ENCODE results near the gene NKAIN4.

The NKAIN4 gene

DNA sequence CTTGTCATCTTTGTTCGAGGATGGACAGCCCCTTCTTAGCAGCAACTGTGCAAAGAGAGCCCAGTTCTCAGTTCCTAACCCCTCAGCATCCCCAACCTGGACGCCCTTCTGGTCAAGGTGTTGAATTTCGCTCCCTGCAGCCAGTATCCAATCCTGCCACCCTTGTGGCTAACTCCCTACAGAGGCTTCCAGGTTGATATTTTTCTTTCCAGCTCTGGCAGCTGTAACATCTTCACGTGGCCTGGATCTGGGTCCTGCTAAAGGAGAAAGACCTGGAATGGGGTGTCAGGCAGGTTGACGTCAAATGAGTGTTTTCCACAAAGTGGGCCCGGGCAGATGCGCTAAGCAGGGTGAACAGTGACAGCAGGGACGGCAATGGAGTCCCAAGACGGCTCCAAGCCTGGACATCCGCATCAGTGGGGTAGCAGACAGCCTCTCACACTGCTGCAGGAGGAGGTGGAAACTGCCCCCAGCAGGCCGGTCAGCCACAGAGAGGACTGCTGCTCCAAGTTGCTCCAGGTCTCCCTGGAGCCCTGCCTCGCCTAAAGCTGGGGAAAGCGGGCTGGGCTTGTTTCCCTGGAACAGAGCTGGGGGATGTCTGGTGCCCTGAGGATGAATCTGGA lies 37.3 kb downstream of the NKAIN4 start:
- DNase-seq: no peak

DNA sequence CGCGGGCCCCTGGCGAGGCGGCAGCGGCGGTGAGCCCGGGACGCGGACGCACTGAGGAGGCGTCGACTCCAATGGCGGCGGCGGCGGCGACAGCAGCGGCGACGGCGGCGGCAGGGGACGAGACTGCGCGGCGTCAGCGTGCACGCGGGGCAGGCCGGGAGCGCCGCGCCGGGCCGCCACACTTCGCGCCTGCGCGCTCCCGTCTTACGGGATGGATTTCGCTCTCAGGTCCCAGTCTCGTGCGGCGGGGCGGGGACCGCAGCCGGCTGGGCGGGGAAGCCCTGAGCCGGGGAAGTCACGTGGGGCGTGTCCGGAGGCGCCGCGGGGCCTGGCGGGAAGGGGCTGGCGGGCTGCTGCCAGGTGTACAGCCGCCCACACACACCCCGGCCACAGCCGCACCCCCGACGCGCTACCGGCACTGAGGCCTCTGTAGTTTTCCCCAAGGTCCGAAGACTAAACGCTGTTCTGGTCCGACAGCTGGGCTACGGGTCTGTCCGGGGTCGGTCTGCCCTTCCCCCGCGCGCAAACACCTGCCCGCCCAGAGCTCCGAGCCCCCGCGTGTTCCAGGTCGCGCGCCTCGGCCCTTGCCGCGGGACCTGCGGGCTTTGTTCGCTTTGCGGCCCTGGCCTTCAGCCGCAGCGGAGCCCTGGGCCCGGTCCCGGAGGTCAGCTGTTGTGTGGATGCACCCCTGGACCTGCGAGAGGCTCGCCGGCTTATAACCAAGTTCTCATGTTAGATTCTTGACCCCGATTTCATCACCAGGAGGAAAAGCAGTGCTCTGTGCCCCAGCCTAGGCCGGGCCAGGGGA lies 38.0 kb downstream of the NKAIN4 start, which contains the start of gene YTHDF1:
Gene YTHDF1, minus strand, starts transcription at position 91 of the 808 bp plus-strand sequence. CDS start 239 bp downstream, outside the sequence.
- DNase-seq: peak; percentile 97

DNA sequence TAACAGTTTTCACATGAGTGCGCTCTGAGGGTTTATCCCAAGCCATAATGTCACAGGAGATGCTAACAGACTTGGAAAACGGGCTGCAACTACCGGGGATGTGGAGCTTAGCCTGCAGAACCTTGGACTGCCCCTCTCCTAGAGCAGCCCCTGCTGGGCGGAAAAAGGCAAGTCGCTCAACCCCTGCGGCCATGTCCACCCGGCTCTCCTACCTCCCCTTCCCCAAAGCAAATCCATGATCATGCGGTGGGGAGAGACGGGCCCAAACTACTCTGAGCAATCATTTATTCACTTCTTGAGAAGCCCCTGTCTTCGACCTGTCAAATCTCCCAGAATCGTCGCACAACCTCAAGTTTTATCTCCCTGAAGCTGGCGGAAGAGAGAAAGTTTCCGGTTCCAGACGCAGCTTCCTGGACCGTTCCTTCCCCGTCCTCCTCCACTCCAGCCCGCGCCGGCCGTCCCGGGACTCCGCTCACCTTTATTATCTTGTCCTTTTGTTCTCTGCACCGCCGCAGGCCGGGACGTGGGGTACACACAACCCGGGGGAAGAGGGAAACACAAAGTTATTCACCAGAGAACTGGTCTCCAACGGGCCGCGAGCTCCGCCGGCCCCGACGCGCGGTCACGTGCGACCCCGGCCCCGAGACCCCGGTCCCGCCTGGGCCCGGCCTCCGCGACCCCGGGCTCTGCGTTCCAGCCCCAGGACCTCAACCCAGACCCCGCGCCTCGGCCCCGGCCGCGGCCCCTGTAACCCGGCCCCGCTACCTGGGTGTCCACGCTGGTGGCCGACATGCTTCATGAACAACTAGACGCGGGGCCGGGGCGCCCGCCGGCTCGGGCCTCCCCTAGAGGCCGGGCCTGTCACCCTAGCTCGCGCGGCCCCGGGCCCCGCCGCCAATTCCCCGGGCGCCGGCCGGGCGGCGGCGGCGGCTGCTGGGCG lies 38.9 kb downstream of the NKAIN4 start:
- DNase-seq: peak; percentile 8

DNA sequence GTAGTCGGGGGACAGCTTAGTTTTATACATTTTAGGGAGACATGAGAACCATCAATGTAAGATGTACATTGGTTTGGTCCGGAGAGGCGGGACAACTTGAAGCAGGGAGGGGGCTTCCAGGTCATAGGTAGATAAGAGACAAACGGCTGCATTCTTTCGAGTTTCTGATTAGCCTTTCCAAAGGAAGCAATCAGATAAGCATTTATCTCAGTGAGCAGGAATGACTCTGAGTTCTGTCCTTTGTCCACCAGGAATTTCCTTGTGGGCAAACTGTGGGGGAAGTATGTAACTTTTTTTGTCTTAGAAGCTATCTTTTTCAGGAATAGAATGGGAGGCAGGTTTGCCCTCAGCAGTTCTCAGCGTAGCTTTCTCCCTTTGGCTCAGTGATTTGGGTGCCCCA lies 39.7 kb downstream of the NKAIN4 start:
- no peak for DNase-seq

DNA sequence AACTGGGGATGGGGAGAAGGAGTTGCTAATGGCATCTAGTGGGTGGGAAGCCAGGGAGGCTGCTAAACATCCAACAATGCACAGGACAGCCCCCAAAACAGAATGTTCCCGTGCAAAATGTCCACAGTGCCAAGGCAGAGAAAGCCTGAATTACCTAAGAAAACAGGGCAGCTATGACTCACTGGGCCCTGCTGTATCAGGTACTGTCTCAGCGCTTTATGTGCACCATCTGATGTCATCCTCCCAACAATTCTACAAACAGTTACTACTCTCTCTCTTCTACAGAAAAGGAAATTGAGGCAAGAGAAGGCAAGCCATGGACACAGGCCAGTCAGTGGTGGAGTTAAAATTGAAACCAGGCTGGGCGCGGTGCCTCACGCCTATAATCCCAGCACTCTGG lies 41.5 kb downstream of the NKAIN4 start:
- no peak for DNase-seq

DNA sequence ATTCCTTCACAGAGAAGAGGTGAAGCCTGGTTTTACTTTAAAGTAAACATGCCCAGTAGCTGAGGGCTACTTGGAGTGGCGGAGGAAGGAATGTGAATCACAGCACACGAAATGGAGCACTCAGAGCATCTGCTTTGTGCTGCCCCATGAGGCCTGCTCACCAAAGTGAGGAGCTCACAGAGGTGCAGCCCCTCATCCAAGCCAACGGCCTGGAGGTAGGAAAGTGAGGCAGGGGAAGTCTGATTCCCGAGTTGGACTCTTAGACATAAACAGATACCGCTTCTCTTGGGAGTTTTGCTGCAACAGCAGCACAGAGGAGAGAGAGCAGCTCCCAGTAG lies 41.9 kb downstream of the NKAIN4 start:
- no peak for DNase-seq

DNA sequence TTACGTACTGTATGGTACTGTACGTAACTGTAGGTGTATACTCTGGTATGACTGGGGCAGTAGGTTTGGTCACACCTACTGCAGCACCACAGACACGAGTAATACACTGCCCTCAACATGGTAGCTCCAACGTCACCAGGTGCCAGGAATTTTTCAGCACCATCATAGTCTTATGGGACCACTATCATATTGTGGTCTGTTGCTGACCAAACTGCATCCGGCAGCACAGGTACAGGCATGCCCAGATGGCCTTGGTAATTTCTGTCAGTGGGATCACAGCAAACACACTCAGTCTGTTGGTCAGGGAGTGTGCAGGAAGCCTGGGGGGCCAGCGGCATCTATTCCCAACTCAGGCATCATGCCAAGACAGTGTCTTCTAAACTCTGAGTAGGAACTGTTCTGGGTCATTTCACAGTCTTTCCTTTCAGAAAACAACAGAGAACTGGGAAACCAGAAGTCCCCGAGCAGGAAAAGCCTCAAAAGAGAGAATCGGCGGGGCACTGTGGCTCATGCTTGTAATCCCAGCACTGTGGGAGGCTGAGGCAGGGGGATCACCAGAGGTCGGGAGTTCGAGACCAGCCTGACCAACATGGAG lies 44.2 kb downstream of the NKAIN4 start:
- DNase-seq: no peak

DNA sequence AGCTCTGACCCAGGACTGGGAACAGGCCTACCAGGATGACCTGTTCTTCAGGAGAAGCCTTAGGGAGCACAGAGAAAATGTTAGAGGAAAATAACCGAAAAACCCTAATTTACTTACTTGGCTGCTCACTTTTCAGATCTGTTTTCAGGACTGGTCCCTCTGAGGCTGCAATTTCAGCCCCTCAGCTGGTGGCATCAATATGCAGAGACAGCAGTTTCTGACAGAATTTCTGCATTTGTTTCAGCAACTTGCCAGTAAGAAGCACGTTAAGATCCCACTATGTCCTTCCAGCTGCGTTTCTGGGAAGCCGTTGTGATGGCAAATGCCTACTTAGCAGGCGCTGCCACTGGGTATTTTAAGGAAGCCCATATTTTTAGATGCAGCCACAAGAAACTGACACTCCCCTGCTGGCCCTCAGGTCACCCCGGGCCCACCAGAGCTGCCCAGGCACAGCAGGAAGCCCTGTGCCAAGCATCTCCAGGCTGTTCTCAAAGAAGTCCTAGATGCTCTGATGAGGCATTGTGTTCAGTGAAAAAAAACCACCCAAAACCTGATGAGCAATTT lies 45.8 kb downstream of the NKAIN4 start:
- no peak for DNase-seq

DNA sequence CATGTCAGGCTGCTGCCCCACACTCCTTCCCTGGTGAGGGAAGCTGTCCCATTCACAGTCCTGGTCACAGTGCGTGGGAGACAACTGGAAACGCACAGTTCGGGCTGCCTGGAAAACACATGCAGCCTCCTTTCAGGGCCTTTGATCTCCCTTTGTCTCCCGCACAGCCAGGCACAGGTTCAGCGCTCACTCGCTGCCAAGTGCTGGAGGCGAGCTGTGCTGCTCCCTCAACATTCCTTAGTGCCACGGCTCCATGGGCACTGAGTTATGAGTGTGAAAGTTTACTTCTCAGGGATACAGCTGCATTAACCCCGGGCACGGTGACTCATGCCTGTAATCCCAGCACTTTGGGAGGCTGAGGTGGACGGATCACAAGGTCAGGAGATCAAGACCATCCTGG lies 47.4 kb downstream of the NKAIN4 start:
- DNase-seq: no peak

DNA sequence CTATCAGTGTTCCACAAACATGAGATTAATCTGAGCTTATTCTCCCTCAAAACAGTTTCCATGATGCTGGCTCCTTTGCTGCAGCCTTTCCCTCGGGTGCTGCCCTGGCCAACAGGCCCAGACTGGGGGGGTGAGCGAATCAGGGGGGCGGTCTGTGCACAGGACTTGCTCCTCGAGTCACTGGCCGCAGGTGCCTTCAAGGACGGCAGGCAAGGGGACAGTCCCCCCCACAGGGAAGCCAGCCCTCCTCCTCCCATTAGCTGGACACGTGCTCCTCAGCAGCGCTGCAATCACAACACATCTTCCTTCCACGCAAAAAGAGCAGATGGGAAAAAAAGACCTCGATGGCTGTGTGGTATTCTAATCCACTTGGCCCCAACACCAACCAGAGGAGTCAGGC lies 48.4 kb downstream of the NKAIN4 start:
- no peak for DNase-seq

DNA sequence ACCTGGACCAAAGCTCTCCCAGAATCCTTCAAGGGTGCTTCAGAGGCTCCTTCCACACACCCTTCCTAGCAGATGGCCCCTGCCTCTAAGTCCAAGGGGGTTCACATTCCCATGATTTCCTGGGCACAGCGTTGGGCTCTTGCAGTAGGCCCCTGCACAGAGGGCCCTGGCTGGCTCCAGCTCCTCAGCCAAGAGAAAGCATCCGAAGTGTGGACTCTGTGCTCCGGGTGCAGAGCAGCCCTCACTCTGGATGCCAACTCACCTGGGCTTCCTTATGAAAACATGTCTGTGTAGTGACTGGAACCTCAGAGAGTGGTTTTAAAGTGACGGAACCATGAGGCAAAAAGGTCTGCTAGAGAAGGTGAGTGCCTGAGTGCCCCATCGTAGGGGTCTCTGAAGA lies 49.9 kb downstream of the NKAIN4 start:
- no peak for DNase-seq

DNA sequence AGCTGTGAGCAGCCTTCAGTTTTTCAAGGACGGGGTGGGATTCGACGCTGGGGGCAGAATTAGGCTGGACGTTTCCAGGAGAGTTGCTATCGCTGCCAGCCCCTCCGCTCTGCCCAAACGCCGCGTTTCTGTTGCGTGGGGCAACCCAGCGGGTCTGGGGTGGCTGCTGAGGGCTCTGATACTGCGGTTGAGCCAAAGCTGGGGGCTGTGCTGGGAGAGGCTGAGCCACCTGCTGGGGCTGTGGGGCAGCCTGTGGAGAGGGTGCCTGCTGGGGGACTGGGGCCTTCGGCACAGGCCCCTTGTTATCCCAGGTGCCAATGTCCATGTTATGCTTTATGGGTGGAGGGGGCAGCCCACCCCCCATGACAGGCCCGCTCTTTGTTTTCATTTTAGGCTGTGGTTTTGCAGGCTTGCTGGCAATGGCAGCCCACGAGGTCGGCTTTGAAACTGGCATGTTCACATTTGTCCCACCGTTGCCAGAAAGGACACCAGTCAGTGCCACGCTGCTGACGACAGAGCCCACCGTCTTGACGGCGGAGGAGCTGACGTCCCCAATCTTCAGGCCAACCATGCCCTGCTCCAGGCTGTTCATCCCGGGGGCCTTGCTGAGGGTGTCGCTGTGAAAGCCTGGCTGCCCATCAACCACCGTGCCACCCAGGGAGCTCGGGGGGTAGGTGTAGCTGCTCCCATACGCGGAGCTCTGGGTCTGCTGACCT lies 51.3 kb downstream of the NKAIN4 start:
- no peak for DNase-seq

DNA sequence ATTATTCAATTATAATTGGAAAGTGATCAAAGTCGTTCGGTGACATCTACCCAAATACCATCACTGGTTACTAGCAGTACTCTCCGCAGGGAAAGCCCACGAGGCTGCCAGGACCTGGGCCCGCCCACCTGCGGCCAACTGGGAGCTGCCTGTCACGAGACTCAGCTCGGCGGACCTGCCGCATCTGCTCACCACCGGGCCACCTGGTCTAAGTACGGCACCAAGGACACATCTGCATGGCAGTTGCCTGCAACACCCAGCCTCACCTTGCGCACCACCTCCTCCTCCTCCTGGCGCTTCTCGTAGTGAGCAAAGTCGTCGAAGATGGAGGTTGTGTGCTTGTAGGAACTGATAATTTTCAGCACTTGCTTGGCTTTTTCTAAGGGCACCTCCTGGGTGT lies 52.2 kb downstream of the NKAIN4 start:
- no peak for DNase-seq

DNA sequence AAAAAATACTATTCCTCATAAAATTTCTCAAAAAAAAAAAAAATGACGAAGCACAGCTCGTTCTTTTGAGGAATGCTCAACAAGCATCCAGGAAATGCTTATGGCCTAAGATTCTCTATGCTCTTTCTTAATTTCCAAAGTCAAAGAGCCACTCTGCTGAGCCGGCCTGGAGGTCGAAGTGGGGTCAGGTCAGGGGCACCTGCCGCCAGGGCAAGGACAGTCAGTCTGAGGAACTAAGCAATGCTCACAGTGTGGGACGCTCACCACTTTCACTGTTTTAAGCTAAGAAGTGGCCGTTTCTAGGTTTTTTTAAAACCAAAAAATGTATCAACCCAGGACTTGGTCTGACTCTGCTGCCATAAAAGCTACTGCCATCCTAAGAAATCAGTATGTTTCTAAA lies 55.7 kb downstream of the NKAIN4 start:
- DNase-seq: no peak

DNA sequence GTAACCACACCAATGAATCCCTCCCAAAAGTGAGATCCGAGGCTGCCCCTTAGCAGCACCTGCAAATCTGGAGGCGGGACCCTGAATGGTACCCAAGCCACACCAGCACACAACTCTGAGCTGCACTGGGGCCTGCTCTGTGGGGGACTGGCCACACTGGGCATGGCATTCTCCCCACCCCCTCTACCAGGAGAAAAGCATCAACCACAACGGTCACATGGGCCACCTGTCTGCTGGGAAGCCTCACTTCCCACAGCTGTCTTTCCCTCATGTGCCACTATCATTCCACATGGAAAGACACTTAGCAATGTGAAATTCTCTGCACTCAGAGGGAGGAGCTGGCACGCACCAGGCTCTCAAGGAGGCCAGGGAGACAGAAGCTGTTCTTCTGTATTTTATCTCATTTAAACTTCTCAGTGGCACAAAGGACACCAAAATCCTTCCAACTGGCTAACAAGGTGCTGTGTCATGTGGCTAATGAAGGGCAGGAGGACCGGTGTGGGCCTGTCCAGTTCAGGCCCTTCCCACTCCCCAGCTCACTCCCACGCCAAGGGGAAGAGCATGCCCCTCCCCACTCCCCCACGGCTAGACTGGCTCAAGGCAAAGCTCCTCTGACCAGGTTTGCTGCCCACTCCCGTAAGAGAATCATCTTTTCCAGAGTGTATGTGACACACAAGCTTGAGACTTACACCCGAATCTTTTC lies 57.3 kb downstream of the NKAIN4 start:
- DNase-seq: no peak

DNA sequence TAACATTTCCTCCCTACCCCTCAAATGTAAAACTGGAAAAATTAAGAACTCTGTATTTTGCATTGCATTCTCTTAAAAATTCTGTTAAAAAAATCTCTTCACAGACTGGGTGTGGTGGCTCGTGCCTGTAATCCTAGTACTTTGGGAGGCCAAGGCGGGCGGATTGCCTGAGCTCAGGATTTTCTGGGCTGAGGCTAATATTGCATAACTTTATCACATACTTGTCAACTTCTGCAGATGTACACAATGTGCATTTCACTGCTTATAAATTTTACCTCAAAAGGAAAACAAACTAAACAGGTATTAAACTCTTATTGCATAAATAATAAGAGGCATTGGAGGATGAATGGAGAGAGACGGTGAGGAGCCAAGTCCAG lies 59.5 kb downstream of the NKAIN4 start:
- DNase-seq: no peak

DNA sequence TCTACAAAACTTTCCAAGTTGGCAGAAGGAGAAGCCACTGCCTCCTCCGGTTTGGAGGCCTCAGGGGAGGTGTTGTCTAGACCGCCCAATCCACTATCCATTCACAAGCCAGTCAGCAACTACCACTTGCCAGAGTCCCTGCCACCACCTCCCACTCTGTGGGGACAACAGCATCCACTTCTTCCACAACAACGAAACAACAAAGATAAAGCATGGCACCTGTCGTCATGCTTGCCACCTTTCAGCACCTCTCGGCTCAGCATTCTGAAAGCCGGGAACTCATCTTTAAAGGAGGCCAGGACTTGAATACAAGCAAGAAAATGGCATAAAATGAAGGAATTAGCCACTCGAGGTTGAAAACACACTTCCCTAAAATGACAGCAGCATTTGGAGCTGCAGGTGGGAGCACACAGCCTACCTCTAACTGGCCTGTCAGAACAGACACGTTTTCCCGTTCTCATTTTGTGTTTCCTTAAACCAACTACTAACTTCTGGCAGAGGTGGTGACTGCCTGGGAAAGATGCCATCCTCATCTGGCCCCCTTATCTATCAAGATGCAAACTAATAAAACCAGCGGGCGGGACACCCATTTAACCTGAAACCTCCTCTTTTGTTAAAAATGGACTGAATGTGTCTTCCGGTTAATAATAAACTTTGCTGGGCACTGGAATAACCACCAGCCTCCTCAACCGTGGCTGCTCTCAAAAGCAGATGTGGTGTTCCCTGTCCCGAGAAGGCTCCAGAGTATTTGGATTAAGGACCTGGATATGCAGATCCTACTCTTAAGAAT lies 60.1 kb downstream of the NKAIN4 start:
- DNase-seq: no peak

DNA sequence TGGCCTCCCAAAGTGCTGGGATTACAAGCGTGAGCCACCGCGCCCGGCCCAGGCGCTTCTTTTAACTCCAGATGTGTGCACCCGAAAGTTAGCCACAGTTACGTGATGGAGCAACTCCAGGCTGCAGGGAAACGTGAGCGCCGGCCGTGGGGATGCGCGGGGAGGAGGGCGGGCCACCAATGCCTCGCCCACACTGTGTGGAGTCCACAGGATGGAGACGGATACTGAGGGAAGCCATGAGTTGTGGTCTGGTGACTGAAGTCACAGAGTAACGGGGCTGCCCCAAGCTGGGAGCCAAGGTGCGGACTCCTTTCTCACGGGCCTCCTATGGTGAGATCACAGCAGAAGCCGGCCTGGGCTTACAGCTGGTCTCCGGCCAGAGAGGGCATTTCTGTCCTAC lies 61.5 kb downstream of the NKAIN4 start:
- DNase-seq: no peak

DNA sequence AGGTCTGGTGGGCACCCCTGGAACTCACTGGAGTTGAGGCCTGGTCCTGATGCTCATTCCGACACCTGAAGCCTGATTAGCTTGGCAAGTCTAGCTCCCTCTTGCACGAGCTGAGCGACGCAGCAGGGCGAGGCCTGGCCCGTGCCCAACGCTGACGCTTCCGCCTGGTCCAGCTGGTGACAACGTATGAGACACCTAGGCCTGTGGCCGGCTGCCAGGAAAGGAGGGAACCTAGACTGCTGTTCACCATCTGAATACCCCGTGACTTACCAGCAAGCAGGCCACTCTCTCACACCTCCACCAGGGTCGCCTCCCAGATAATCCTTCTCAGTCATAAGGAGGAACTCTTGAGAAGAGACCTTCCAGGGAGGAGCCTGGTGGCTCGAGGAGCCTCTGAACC lies 62.9 kb downstream of the NKAIN4 start:
- peak; percentile 98 for DNase-seq

DNA sequence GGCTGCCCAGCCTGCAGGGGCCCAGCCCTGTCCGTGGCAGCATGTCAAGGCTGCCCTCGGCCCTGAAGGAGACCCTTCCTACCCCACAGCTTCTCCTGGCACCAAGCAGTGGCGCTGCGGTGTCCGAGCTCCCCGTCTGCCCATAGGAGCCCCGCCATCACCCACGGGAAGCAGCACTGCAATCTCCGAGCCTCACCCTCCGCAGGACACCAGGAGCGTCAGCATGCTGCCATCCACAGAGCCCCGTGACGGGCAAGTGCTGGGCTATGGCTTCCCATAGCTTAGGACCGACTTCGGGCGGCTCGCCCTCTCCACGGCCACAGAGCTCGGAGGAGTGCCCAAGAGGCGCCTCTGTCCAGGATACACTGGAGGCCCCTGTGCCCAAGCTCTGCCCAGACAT lies 63.4 kb downstream of the NKAIN4 start:
- no peak for DNase-seq
